ENCODE results near the gene MIAT.

MIAT gene

DNA sequence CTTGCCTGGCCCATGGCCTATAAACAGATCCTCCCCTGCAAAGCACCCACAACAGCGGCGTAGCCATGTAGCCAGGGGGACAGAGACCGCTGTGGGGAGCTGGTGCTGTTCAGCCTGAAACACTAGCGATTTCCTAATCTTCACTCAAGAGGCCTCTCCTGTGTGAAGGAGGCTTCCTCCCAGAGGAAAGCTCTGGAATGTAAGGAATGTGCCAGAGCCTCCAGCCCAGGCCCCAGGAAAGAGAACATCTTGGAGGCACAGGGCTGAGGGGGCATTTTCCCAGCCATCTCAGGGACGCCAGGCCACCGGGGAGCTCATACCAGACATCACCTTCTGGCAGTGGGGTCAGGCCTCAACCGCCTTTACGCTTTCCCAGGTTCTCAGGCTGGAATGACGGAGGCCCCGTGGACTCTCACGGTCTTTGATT is 24.0 kb downstream of the MIAT start:
- H3K4me3 ChIP-seq (ENCODE audit: low read length in 2 of 2) = no peak overlapping the region
- no peak overlapping the region for H2AFZ ChIP-seq (ENCODE audit: low read length)
- no CpG with 5 or more reads among the region's 11 CpGs for WGBS, 2 donors (ENCODE audit: extremely low coverage in 2 of 2, insufficient read length in 2 of 2, insufficient replicate concordance in 1 of 2)
- peak overlapping the region; percentile 32 for H3K4ac ChIP-seq (ENCODE audit: low read length)
- H3K4me2 ChIP-seq (ENCODE audit: insufficient read depth, low read length, poor library complexity, severe bottlenecking) = no peak overlapping the region
- peak overlapping the region; percentile 92 for H3K18ac ChIP-seq (ENCODE audit: low read length)
- H3K9me3 ChIP-seq (replicated peaks in 1 of 2; ENCODE audit: control insufficient read depth in 2 of 2, insufficient read depth in 1 of 2, low read depth in 1 of 2, low read length in 2 of 2) = peaks cover 0 to 8% of the 10 kb centered on the region in 2 donors
- no peak overlapping the region for H4K91ac ChIP-seq (ENCODE audit: low read depth, low read length, poor library complexity)
- no peak overlapping the region for H2BK15ac ChIP-seq (ENCODE audit: low read length)
- no peaks in the 10 kb centered on the region for H3K27me3 ChIP-seq (ENCODE audit: control insufficient read depth in 3 of 3, insufficient read depth in 3 of 3, low read depth in 1 of 3, low read length in 3 of 3)
- peaks cover 12 to 16% of the 10 kb centered on the region in 2 donors for H3K4me1 ChIP-seq (ENCODE audit: control insufficient read depth in 2 of 2, insufficient read depth in 1 of 2, low read depth in 1 of 2, low read length in 2 of 2)
- peak overlapping the region; percentile 78 for H2BK12ac ChIP-seq (ENCODE audit: low read length)
- H2BK5ac ChIP-seq (ENCODE audit: low read length) = peak overlapping the region; percentile 93
- H3K14ac ChIP-seq (ENCODE audit: low read length) = no peak overlapping the region
- no peak overlapping the region for H3K9ac ChIP-seq (ENCODE audit: low read depth, low read length, poor library complexity)
- DNase-seq (ENCODE audit: low spot score) = peak; percentile 62
- peaks cover 1 to 12% of the 10 kb centered on the region in 2 donors for H3K36me3 ChIP-seq (replicated peaks in 1 of 2; ENCODE audit: control insufficient read depth in 2 of 2, insufficient read depth in 2 of 2, low read length in 2 of 2)
- H3K23ac ChIP-seq (ENCODE audit: low read depth, low read length, poor library complexity) = no peak overlapping the region
- peak overlapping the region; percentile 81 for H2BK120ac ChIP-seq (ENCODE audit: low read depth, low read length)
- H3K79me1 ChIP-seq (ENCODE audit: low read depth, low read length) = no peaks in the 10 kb centered on the region
- H2AK5ac ChIP-seq (ENCODE audit: low read depth, low read length) = peak overlapping the region; percentile 49
- H4K8ac ChIP-seq (ENCODE audit: low read depth, low read length) = peak overlapping the region; percentile 21
- H3K27ac ChIP-seq (replicated peaks; ENCODE audit: low read length) = peak overlapping the region; percentile 87

- no peak overlapping the region for H3K4ac ChIP-seq (ENCODE audit: low read length)
- H3K4me2 ChIP-seq (ENCODE audit: insufficient read depth, low read length, poor library complexity, severe bottlenecking) = no peak overlapping the region
Measured at GRCh38 chr22:26684168-26684567, 26.8 kb downstream of the MIAT start.

GRCh38 chr22:26685601-26686000 is 28.2 kb downstream of the MIAT start:
- no peak overlapping the region for H3K4ac ChIP-seq (ENCODE audit: low read length)
- no peak overlapping the region for H2BK120ac ChIP-seq (ENCODE audit: low read depth, low read length)
- no peaks in the 10 kb centered on the region for H3K79me1 ChIP-seq (ENCODE audit: low read depth, low read length)
- H3K36me3 ChIP-seq (replicated peaks in 1 of 2; ENCODE audit: control insufficient read depth in 2 of 2, insufficient read depth in 2 of 2, low read length in 2 of 2) = peaks cover 0 to 8% of the 10 kb centered on the region in 2 donors
- peaks cover 0 to 8% of the 10 kb centered on the region in 2 donors for H3K9me3 ChIP-seq (replicated peaks in 1 of 2; ENCODE audit: control insufficient read depth in 2 of 2, insufficient read depth in 1 of 2, low read depth in 1 of 2, low read length in 2 of 2)
- no peak overlapping the region for H3K14ac ChIP-seq (ENCODE audit: low read length)
- H2BK15ac ChIP-seq (ENCODE audit: low read length) = no peak overlapping the region
- H3K4me1 ChIP-seq (ENCODE audit: control insufficient read depth in 2 of 2, insufficient read depth in 1 of 2, low read depth in 1 of 2, low read length in 2 of 2) = peaks cover 12 to 19% of the 10 kb centered on the region in 2 donors
- no peak overlapping the region for H3K23ac ChIP-seq (ENCODE audit: low read depth, low read length, poor library complexity)
- H2AFZ ChIP-seq (ENCODE audit: low read length) = no peak overlapping the region
- H4K91ac ChIP-seq (ENCODE audit: low read depth, low read length, poor library complexity) = no peak overlapping the region
- no peak overlapping the region for H3K27ac ChIP-seq (replicated peaks; ENCODE audit: low read length)
- no peak overlapping the region for H2BK12ac ChIP-seq (ENCODE audit: low read length)
- no peak overlapping the region for H2BK5ac ChIP-seq (ENCODE audit: low read length)
- no peak overlapping the region for H2AK5ac ChIP-seq (ENCODE audit: low read depth, low read length)
- no peak overlapping the region for H3K4me3 ChIP-seq (ENCODE audit: low read length in 2 of 2)
- peaks cover 0 to 3% (median 0%) of the 10 kb centered on the region in 3 experiments for H3K27me3 ChIP-seq (ENCODE audit: control insufficient read depth in 3 of 3, insufficient read depth in 3 of 3, low read depth in 1 of 3, low read length in 3 of 3)
- DNase-seq (ENCODE audit: low spot score) = no peak
- no peak overlapping the region for H3K9ac ChIP-seq (ENCODE audit: low read depth, low read length, poor library complexity)
- no peak overlapping the region for H4K8ac ChIP-seq (ENCODE audit: low read depth, low read length)
- no CpG with 5 or more reads among the region's 6 CpGs for WGBS, 2 donors (ENCODE audit: extremely low coverage in 2 of 2, insufficient read length in 2 of 2, insufficient replicate concordance in 1 of 2)
- no peak overlapping the region for H3K18ac ChIP-seq (ENCODE audit: low read length)
- H3K4me2 ChIP-seq (ENCODE audit: insufficient read depth, low read length, poor library complexity, severe bottlenecking) = no peak overlapping the region

More at GRCh38 chr22:26684168-26684567, 26.8 kb downstream of the MIAT start:
- peak overlapping the region; percentile 25 for H2AK5ac ChIP-seq (ENCODE audit: low read depth, low read length)
- H4K8ac ChIP-seq (ENCODE audit: low read depth, low read length) = no peak overlapping the region
- no peak overlapping the region for H2BK12ac ChIP-seq (ENCODE audit: low read length)
- no peak for DNase-seq (ENCODE audit: low spot score)
- H3K27me3 ChIP-seq (ENCODE audit: control insufficient read depth in 3 of 3, insufficient read depth in 3 of 3, low read depth in 1 of 3, low read length in 3 of 3) = peaks cover 0 to 3% (median 0%) of the 10 kb centered on the region in 3 experiments
- H2BK15ac ChIP-seq (ENCODE audit: low read length) = no peak overlapping the region
- no peak overlapping the region for H2BK5ac ChIP-seq (ENCODE audit: low read length)
- H3K9ac ChIP-seq (ENCODE audit: low read depth, low read length, poor library complexity) = no peak overlapping the region
- no peaks in the 10 kb centered on the region for H3K79me1 ChIP-seq (ENCODE audit: low read depth, low read length)
- no peak overlapping the region for H3K23ac ChIP-seq (ENCODE audit: low read depth, low read length, poor library complexity)
- H3K4me1 ChIP-seq (ENCODE audit: control insufficient read depth in 2 of 2, insufficient read depth in 1 of 2, low read depth in 1 of 2, low read length in 2 of 2) = peaks cover 8 to 13% of the 10 kb centered on the region in 2 donors
- no CpG with 5 or more reads among the region's 2 CpGs for WGBS, 2 donors (ENCODE audit: extremely low coverage in 2 of 2, insufficient read length in 2 of 2, insufficient replicate concordance in 1 of 2)
- H3K14ac ChIP-seq (ENCODE audit: low read length) = no peak overlapping the region
- peaks cover 1 to 12% of the 10 kb centered on the region in 2 donors for H3K36me3 ChIP-seq (replicated peaks in 1 of 2; ENCODE audit: control insufficient read depth in 2 of 2, insufficient read depth in 2 of 2, low read length in 2 of 2)
- H2BK120ac ChIP-seq (ENCODE audit: low read depth, low read length) = no peak overlapping the region
- no peak overlapping the region for H2AFZ ChIP-seq (ENCODE audit: low read length)
- H4K91ac ChIP-seq (ENCODE audit: low read depth, low read length, poor library complexity) = no peak overlapping the region
- H3K4me3 ChIP-seq (ENCODE audit: low read length in 2 of 2) = no peak overlapping the region
- H3K27ac ChIP-seq (replicated peaks; ENCODE audit: low read length) = no peak overlapping the region
- no peak overlapping the region for H3K18ac ChIP-seq (ENCODE audit: low read length)
- H3K9me3 ChIP-seq (replicated peaks in 1 of 2; ENCODE audit: control insufficient read depth in 2 of 2, insufficient read depth in 1 of 2, low read depth in 1 of 2, low read length in 2 of 2) = peaks cover 0 to 8% of the 10 kb centered on the region in 2 donors

- no peak overlapping the region for H3K4ac ChIP-seq (ENCODE audit: low read length)
- H2BK5ac ChIP-seq (ENCODE audit: low read length) = no peak overlapping the region
- peaks cover 0 to 13% (median 0%) of the 10 kb centered on the region in 3 experiments for H3K27me3 ChIP-seq (ENCODE audit: control insufficient read depth in 3 of 3, insufficient read depth in 3 of 3, low read depth in 1 of 3, low read length in 3 of 3)
- H3K23ac ChIP-seq (ENCODE audit: low read depth, low read length, poor library complexity) = no peak overlapping the region
- H3K4me2 ChIP-seq (ENCODE audit: insufficient read depth, low read length, poor library complexity, severe bottlenecking) = no peak overlapping the region
- H3K9me3 ChIP-seq (replicated peaks in 1 of 2; ENCODE audit: control insufficient read depth in 2 of 2, insufficient read depth in 1 of 2, low read depth in 1 of 2, low read length in 2 of 2) = no peaks in the 10 kb centered on the region
- peaks cover 4 to 6% of the 10 kb centered on the region in 2 donors for H3K4me1 ChIP-seq (ENCODE audit: control insufficient read depth in 2 of 2, insufficient read depth in 1 of 2, low read depth in 1 of 2, low read length in 2 of 2)
- no peaks in the 10 kb centered on the region for H3K79me1 ChIP-seq (ENCODE audit: low read depth, low read length)
- H2BK15ac ChIP-seq (ENCODE audit: low read length) = no peak overlapping the region
- H3K9ac ChIP-seq (ENCODE audit: low read depth, low read length, poor library complexity) = no peak overlapping the region
- H3K36me3 ChIP-seq (replicated peaks in 1 of 2; ENCODE audit: control insufficient read depth in 2 of 2, insufficient read depth in 2 of 2, low read length in 2 of 2) = no peaks in the 10 kb centered on the region
- no peak overlapping the region for H4K91ac ChIP-seq (ENCODE audit: low read depth, low read length, poor library complexity)
- no peak overlapping the region for H3K27ac ChIP-seq (replicated peaks; ENCODE audit: low read length)
- no peak overlapping the region for H2AK5ac ChIP-seq (ENCODE audit: low read depth, low read length)
- no peak overlapping the region for H2AFZ ChIP-seq (ENCODE audit: low read length)
- H3K18ac ChIP-seq (ENCODE audit: low read length) = no peak overlapping the region
- no peak overlapping the region for H3K14ac ChIP-seq (ENCODE audit: low read length)
- no peak overlapping the region for H2BK120ac ChIP-seq (ENCODE audit: low read depth, low read length)
- no peak overlapping the region for H2BK12ac ChIP-seq (ENCODE audit: low read length)
- no peak overlapping the region for H4K8ac ChIP-seq (ENCODE audit: low read depth, low read length)
- no peak for DNase-seq (ENCODE audit: low spot score)
- H3K4me3 ChIP-seq (ENCODE audit: low read length in 2 of 2) = no peak overlapping the region
Measured at GRCh38 chr22:26687439-26687838, 30.1 kb downstream of the MIAT start.

Measured in neuronal stem cell (in vitro differentiated cells).